CD4-positive, alpha-beta T cell treated with Interleukin-4 for 4 hours (primary cell): ENCODE results near the gene OSTM1.

ENCODE experiments used
- DNase-seq: peaks from one replicate; pipeline ENCODE4 v3.0.0-alpha.2; 2020

The OSTM1 gene, protein sequence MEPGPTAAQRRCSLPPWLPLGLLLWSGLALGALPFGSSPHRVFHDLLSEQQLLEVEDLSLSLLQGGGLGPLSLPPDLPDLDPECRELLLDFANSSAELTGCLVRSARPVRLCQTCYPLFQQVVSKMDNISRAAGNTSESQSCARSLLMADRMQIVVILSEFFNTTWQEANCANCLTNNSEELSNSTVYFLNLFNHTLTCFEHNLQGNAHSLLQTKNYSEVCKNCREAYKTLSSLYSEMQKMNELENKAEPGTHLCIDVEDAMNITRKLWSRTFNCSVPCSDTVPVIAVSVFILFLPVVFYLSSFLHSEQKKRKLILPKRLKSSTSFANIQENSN

DNA sequence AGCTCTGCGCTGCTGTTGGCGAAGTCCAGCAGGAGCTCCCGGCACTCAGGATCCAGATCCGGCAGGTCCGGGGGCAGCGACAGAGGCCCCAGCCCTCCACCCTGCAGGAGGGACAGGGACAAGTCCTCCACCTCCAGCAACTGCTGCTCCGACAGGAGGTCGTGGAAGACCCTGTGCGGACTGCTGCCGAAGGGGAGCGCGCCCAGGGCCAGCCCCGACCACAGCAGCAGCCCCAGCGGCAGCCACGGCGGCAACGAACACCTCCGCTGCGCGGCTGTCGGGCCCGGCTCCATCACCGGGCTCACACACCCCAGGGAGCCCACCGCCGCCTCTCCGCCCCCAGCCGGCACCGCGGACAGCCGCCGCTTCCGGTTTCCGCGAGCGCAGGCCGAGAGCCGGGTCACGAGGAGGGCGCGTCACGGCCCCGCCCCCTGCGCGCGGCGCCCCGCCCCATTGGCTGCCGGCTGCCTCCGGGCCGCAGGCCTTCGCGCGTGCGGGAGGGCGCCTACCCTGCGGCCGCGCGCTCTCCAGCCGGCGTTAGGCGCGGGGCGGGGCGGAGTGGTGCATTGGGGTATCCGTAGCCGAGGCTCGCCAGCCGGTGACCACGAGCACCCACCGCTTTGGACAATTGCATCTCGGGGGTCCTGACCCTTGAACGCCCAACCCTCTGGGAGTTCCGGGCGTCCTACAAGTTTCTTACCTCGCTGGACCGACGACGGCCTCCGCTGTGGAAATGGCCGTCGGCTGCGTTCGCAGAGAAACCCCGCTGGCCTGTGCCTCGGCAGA lies at the start of gene OSTM1:
Gene OSTM1, minus strand, starts transcription at position 383 of the 786 bp plus-strand sequence. Its CDS starts 90 bp downstream, at position 293.
- peak; percentile 88 for DNase-seq

- DNase-seq: no peak
These were observed 49.4 kb upstream of the OSTM1 start for GRCh38 chr6:108123946-108124345.

GRCh38 chr6:108123481-108123929 lies 49.0 kb upstream of the OSTM1 start:
- DNase-seq: no peak

- no peak for DNase-seq
These were observed 47.1 kb upstream of the OSTM1 start for GRCh38 chr6:108121612-108122011.

DNA sequence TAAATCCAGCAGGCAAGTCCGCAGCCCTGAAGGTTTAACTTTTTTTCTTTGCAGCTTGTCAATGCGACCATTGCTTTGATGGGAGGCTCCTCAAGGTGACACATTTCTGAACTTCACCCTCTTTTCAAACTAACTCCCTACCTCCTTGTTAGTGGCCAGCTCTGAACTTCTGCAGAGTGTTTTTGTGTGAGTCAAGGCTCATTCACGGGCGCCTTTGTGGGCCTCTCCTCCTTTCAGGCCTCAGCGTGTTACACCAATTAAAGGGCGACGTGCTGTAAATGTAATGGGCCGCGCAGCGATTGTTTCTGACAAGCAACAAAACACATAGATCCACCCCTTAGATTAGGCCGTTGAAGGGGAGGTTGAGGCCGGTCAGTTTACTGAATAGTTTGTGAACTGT lies 45.8 kb upstream of the OSTM1 start:
- DNase-seq: no peak

GRCh38 chr6:108119769-108120141 lies 45.2 kb upstream of the OSTM1 start:
- no peak for DNase-seq

GRCh38 chr6:108118810-108119768 lies 44.5 kb upstream of the OSTM1 start:
- DNase-seq: no peak

DNA sequence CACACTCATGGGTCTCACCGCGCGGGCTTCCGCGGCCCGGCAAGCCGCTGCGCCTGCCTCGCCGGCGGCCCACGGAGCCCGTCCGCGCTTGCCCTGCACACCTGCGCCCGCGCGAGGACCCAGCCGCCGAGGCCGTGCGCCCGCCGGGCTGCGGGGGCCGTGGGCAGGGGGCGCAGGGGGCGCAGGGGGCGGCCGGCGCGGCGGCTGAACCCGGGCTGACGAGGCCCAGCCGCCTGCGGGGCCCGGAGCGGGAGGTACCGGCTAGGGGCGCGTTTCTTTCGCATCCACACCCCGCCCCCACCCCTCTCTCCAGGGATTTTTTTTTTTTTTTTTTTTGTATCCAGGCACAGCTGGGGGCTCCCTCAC lies 43.8 kb upstream of the OSTM1 start:
- no peak for DNase-seq

GRCh38 chr6:108117427-108118358 lies 43.2 kb upstream of the OSTM1 start:
- peak; percentile 13 for DNase-seq

GRCh38 chr6:108116546-108117426 lies 42.2 kb upstream of the OSTM1 start:
- DNase-seq: no peak

DNA sequence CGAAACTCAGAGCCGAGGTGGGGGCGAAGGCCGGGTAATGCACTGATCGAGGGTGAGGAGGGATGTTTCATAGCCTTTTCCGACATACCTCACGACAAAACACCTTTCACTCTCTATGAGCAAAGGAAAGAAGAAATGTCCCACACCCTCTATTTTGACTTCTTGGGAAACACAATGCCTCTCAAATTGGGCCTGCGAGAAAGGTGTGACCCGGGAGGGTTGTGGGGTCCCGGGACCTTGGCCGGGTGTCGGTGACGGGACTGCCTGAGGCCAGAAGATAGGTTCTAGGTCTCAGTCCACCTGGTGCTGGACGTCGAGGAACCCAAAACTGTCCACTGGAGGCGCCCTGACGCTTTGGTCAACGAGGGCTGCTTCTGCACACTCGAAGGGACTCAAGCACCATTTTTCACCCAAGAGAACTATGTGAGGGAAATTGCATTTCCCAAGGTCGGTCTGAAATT lies 41.1 kb upstream of the OSTM1 start:
- DNase-seq: no peak

GRCh38 chr6:108114841-108115597 lies 40.5 kb upstream of the OSTM1 start:
- DNase-seq: no peak

DNA sequence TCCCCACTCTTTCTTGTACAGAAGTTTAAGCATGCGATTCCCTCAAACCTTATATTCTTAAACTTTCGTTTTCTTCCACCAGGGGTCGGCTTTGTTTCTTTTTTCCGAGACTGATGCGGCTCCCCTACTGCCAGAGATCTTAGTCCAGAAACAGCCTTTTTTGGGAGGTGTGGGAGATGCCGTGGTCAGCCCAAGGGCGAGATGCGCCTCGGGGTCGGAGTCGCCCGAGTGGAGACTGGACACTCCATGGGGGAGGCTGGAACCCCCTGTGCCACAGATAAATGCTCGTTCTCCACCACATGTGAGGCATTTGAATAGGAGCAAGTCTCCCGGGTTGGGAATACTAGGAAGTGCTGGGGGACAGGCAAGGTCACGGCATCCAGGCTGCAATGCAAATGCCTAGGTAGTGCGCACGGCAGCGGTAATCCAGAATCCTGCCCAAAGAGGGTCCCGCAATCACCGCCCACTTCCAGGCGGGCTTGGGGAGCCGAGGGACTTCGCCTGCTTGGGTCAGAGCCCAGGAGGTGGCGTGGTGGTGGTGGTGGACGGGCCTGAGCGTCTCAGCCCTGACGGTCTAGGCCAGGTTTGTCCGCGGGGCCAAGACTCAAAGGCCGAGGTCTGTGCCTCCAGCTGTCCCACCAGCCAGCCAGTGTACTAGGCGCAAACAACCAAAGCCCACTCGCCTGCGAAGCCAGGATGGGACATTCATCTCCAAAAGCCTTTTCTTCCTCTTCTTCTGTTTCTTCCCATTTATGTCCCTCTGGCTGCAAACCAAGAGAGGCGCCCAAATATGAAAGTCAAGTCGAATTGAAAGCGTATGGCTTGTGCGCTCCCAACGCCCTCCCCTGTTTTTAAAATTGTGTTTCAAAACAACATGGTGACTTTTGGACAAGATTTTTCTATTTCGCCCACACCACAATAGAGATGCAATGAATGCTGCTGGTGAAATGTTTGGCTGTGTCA lies 39.3 kb upstream of the OSTM1 start:
- DNase-seq: peak; percentile 34

DNA sequence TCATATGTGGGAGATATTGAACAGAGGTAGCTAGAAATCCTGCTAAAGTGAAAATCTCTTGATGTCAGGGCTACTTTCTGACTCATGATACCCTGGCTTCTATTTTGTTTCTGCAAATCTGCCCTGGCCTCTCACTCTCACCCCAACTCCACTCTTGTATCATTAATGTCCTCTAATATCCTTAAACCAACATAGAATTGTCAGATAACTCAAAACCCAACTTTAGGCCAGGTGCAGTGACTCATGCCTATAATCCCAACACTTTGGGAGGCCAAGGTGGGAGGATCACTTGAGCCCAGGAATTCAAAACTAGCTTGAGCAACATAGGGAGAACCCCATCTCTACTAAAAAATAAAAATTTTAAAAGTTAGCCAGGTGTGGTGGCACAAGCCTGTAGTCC lies 33.8 kb upstream of the OSTM1 start:
- no peak for DNase-seq

DNA sequence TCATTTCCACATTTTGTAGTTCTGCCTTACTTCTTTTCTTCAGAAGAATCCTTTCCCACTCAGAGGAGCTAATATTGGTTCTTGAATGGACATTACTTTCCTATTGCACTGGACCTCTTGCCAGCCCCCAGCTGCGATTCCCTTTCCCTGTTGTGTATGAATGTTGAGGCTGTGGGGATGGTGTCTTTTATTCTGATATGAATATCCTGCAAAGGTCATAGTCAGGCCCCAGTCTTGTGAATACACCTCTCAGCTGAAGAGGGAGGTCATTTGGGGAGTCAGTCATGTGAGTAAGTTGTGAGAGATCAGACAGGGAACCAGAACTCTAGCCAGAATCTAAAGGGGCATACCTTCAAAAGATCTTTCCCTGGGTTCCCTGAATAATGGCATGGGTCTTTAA lies 32.6 kb upstream of the OSTM1 start:
- no peak for DNase-seq

DNA sequence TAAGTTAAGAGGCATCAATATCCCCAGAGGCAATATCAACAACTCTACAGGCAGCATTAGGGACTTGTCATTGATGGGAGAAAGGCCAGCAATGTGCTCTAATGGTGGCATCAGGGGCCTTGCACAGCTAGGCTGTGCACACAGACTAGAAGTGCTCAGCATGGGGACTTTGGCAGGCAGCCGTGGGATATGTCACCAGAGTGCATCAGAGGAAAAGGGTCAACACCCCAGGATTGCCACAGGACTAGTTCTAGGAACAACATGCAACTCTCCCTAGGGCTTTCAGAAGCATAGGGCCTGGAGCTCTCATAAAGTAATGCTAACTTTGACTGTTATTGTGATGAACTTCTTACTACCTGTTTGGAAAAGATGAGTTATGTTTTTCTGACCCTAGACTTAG lies 32.2 kb upstream of the OSTM1 start:
- no peak for DNase-seq

- no peak for DNase-seq
These were observed 31.7 kb upstream of the OSTM1 start for GRCh38 chr6:108106261-108106660.

DNA sequence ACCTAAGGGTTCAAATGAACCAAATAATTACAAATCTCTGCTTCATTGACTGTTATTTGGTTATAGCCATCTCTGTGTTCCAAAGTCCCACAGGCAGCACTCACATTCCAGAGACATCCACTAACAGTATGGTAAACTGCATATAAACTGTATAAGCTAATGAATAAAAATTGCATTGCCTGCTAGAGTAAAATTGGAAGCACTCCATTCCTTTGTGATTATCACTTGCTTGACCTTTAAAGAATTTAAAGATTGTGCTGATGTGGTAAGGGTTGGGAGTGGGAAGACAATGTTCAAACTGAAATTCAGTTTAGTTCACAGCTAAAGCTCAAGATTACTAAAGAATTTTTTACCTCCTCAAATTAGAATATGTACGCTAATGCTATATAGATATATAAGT lies 31.0 kb upstream of the OSTM1 start:
- DNase-seq: no peak

GRCh38 chr6:108102965-108103364 lies 28.4 kb upstream of the OSTM1 start:
- DNase-seq: no peak
